HEK293 (cell line): Measurements from ENCODE around the gene SERPINB2.

Experiments used
- CTCF ChIA-PET: fragments of 350-600 bp; formaldehyde crosslinking; extraction: SDS; loops from one replicate; lab custom pipeline; 2021; ENCODE audit warnings: antibody characterized with exemption; lab: Yijun Ruan, JAX
- POLR2A ChIA-PET: fragments of 300-600 bp; formaldehyde crosslinking; extraction: SDS; loops from one replicate; lab custom pipeline; 2020; ENCODE audit warnings: antibody characterized with exemption, inconsistent platforms; lab: Yijun Ruan, JAX
- H3K27ac ChIP-seq: fragments of 200-500 bp; sonication (Bioruptor generic); 2 replicates; pipeline ENCODE4 v1.5.1; 2014; ENCODE audit warnings: low read depth, low read length, control low read depth, inconsistent platforms; ENCODE audit errors: extremely low read depth
- H3K36me3 ChIP-seq, 2 experiments: fragments of 200-500 bp in 1 of 2; sonication (Bioruptor generic) in 1 of 2; 1 replicate in 1 of 2; 2 replicates in 1 of 2; pipeline ENCODE4 v1.5.1; 2014 to 2017; ENCODE audit warnings: inconsistent platforms in 2 of 2, low read length in 2 of 2; ENCODE audit not compliant: control insufficient read depth in 2 of 2, insufficient read depth in 1 of 2
- H3K4me1 ChIP-seq: fragments of 200-500 bp; sonication (Bioruptor generic); 2 replicates; pipeline ENCODE4 v1.5.1; 2014; ENCODE audit warnings: mild to moderate bottlenecking, low read length, inconsistent platforms; ENCODE audit not compliant: control insufficient read depth, insufficient read depth
- H3K4me3 ChIP-seq: 2 replicates; pipeline ENCODE4 v1.5.1; 2011; ENCODE audit warnings: low read depth, mild to moderate bottlenecking, control low read depth, low read length, moderate library complexity
- H3K9me3 ChIP-seq: fragments of 200-500 bp; sonication (Bioruptor generic); 2 replicates; pipeline ENCODE4 v1.5.1; 2014; ENCODE audit warnings: low read depth, low read length, inconsistent platforms; ENCODE audit not compliant: control insufficient read depth, insufficient read depth
- KLF9 ChIP-seq: fragments of 450-650 bp; formaldehyde crosslinking; IDR thresholded peaks from 2 replicates; pipeline ENCODE4 v1.5.1; 2016; ENCODE audit warnings: missing biosample characterization, missing genetic modification characterization, low read depth
- PRDM1 ChIP-seq: fragments of 450-650 bp; formaldehyde crosslinking; IDR thresholded peaks from 2 replicates; pipeline ENCODE4; 2016; ENCODE audit warnings: missing biosample characterization, missing genetic modification characterization
- PRDM2 ChIP-seq: fragments of 450-650 bp; formaldehyde crosslinking; IDR thresholded peaks from 2 replicates; pipeline ENCODE4 v1.5.1; 2016; ENCODE audit warnings: missing biosample characterization, missing genetic modification characterization, borderline replicate concordance
- RBAK ChIP-seq: fragments of 450-650 bp; formaldehyde crosslinking; IDR thresholded peaks from 2 replicates; pipeline ENCODE4 v1.5.1; 2016; ENCODE audit warnings: missing biosample characterization, missing genetic modification characterization
- SALL2 ChIP-seq: fragments of 450-650 bp; formaldehyde crosslinking; IDR thresholded peaks from 2 replicates; pipeline ENCODE4 v1.5.0; 2017; ENCODE audit warnings: missing biosample characterization, mild to moderate bottlenecking, missing genetic modification characterization, borderline replicate concordance
- SP3 ChIP-seq: fragments of 450-650 bp; formaldehyde crosslinking; IDR thresholded peaks from 2 replicates; pipeline ENCODE4 v1.5.1; 2016; ENCODE audit warnings: missing biosample characterization, missing genetic modification characterization
- SP7 ChIP-seq: fragments of 450-650 bp; formaldehyde crosslinking; IDR thresholded peaks from 2 replicates; pipeline ENCODE4 v1.5.1; 2016; ENCODE audit warnings: missing biosample characterization, missing genetic modification characterization
- TRIM28 ChIP-seq: IDR thresholded peaks from 2 replicates; pipeline ENCODE4 v1.6.1; 2011; ENCODE audit warnings: low read length, control low read depth, borderline replicate concordance
- ZBTB20 ChIP-seq: fragments of 450-650 bp; formaldehyde crosslinking; IDR thresholded peaks from 2 replicates; pipeline ENCODE4 v1.5.1; 2016; ENCODE audit warnings: missing biosample characterization, missing genetic modification characterization
- ZBTB7A ChIP-seq: fragments of 450-650 bp; formaldehyde crosslinking; IDR thresholded peaks from 2 replicates; pipeline ENCODE4 v1.5.1; 2016; ENCODE audit warnings: low read depth, missing biosample characterization, missing genetic modification characterization
- ZFP3 ChIP-seq: fragments of 450-650 bp; formaldehyde crosslinking; IDR thresholded peaks from 2 replicates; pipeline ENCODE4 v1.5.1; 2016; ENCODE audit warnings: low read depth, missing biosample characterization, missing genetic modification characterization
- ZFP37 ChIP-seq: fragments of 450-650 bp; formaldehyde crosslinking; IDR thresholded peaks from 2 replicates; pipeline ENCODE4 v1.5.1; 2016; ENCODE audit warnings: missing biosample characterization, missing genetic modification characterization
- ZNF157 ChIP-seq: fragments of 450-650 bp; formaldehyde crosslinking; IDR thresholded peaks from 2 replicates; pipeline ENCODE4 v1.5.1; 2016; ENCODE audit warnings: missing biosample characterization, missing genetic modification characterization
- ZNF2 ChIP-seq: fragments of 450-650 bp; formaldehyde crosslinking; IDR thresholded peaks from 2 replicates; pipeline ENCODE4 v1.5.1; 2016; ENCODE audit warnings: missing biosample characterization, missing genetic modification characterization
- ZNF211 ChIP-seq: fragments of 450-650 bp; formaldehyde crosslinking; IDR thresholded peaks from 2 replicates; pipeline ENCODE4 v1.5.1; 2016; ENCODE audit warnings: low read depth, missing biosample characterization, missing genetic modification characterization
- ZNF274 ChIP-seq, 2 experiments: fragments of 200-500 bp in 1 of 2; fragments of 450-650 bp in 1 of 2; sonication (Bioruptor generic) in 1 of 2; formaldehyde crosslinking in 1 of 2; IDR thresholded peaks; 2 replicates each; pipeline versions ENCODE4 v1.5.1 to v1.6.1; 2014 to 2016; ENCODE audit warnings: borderline replicate concordance in 1 of 2, inconsistent platforms in 1 of 2, low read length in 1 of 2, missing biosample characterization in 1 of 2, missing genetic modification characterization in 1 of 2
- ZNF423 ChIP-seq: fragments of 450-650 bp; formaldehyde crosslinking; IDR thresholded peaks from 2 replicates; pipeline ENCODE4 v1.5.1; 2016; ENCODE audit warnings: missing biosample characterization, missing genetic modification characterization
- ZNF433 ChIP-seq: fragments of 450-650 bp; formaldehyde crosslinking; IDR thresholded peaks from 2 replicates; pipeline ENCODE4 v1.5.1; 2016; ENCODE audit warnings: missing biosample characterization, missing genetic modification characterization, low read depth
- ZNF48 ChIP-seq: fragments of 450-650 bp; formaldehyde crosslinking; IDR thresholded peaks from 2 replicates; pipeline ENCODE4 v1.5.1; 2016; ENCODE audit warnings: missing biosample characterization, missing genetic modification characterization
- ZNF501 ChIP-seq: fragments of 450-650 bp; formaldehyde crosslinking; IDR thresholded peaks from 2 replicates; pipeline ENCODE4 v1.5.1; 2016; ENCODE audit warnings: missing biosample characterization, missing genetic modification characterization
- ZNF560 ChIP-seq: fragments of 450-650 bp; formaldehyde crosslinking; IDR thresholded peaks from 2 replicates; pipeline ENCODE4 v1.5.1; 2017; ENCODE audit warnings: missing biosample characterization, missing genetic modification characterization, borderline replicate concordance
- ZNF626 ChIP-seq: fragments of 450-650 bp; sonication (Bioruptor Pico); formaldehyde crosslinking; IDR thresholded peaks from 2 replicates; pipeline ENCODE4 v1.5.1; 2018; ENCODE audit warnings: missing biosample characterization, missing genetic modification characterization, inconsistent platforms
- ZNF645 ChIP-seq: fragments of 450-650 bp; formaldehyde crosslinking; IDR thresholded peaks from 2 replicates; pipeline ENCODE4; 2016; ENCODE audit warnings: missing biosample characterization, missing genetic modification characterization
- ZNF677 ChIP-seq: fragments of 450-650 bp; IDR thresholded peaks from 2 replicates; pipeline ENCODE4 v1.5.0; 2018; ENCODE audit warnings: missing biosample characterization, mild to moderate bottlenecking, missing genetic modification characterization, moderate library complexity
- ZNF707 ChIP-seq: fragments of 450-650 bp; formaldehyde crosslinking; IDR thresholded peaks from 2 replicates; pipeline ENCODE4 v1.5.1; 2016; ENCODE audit warnings: missing biosample characterization, missing genetic modification characterization
- ZNF830 ChIP-seq: fragments of 450-650 bp; IDR thresholded peaks from 2 replicates; pipeline ENCODE4 v1.5.0; 2018; ENCODE audit warnings: missing biosample characterization, missing genetic modification characterization, low read depth, mild to moderate bottlenecking, moderate library complexity
- TF ChIP-seq, protein P1 (sequence below): sonication (generic); formaldehyde crosslinking; IDR thresholded peaks from 2 replicates; pipeline ENCODE4 v1.8.1; 2022; ENCODE audit warnings: mild to moderate bottlenecking, moderate library complexity, missing genetic modification reagents
- TF ChIP-seq, protein P2 (sequence below): fragments of 450-650 bp; formaldehyde crosslinking; IDR thresholded peaks from 2 replicates; pipeline ENCODE4 v1.5.1; 2016; ENCODE audit warnings: missing biosample characterization, missing genetic modification characterization

Gene SERPINB2

GRCh38 chr18:63868546-63868945 lies 19.0 kb upstream of the SERPINB2 start:
- TF ChIP-seq KLF9 (tag by site-specific recombination) (no peak), ZNF501 (tag by site-specific recombination) (no peak), ZNF157 (tag by site-specific recombination) (no peak), RBAK (no peak), SP7 (no peak), PRDM2 (tag by site-specific recombination) (no peak), ZNF423 (tag by site-specific recombination) (no peak), ZNF626 (no peak)
- Histone ChIP-seq H3K27ac (no peak overlapping the region), H3K4me3 (no peak overlapping the region), H3K9me3 (no peaks in the 10 kb centered on the region), H3K4me1 (no peaks in the 10 kb centered on the region), H3K36me3 (no peaks in the 10 kb centered on the region)
- CTCF ChIA-PET, result no interaction called here
- POLR2A ChIA-PET, result no interaction called here

- no peaks in the 10 kb centered on the region for H3K4me1 ChIP-seq
- H3K9me3 ChIP-seq, result no peaks in the 10 kb centered on the region
- no peaks in the 10 kb centered on the region for H3K36me3 ChIP-seq
- TF ChIP-seq SP3, result no peak
- TF ChIP-seq ZFP3 (tag by site-specific recombination), result no peak
- no peak for TF ChIP-seq ZNF560 (tag by site-specific recombination)
- no peak for TF ChIP-seq ZNF830 (tag by site-specific recombination)
- TF ChIP-seq ZNF48, result no peak
- TF ChIP-seq ZNF707 (tag by site-specific recombination), result no peak
- no peak for TF ChIP-seq ZNF645 (tag by site-specific recombination)
- TF ChIP-seq ZBTB20 (tag by site-specific recombination), result no peak
- TF ChIP-seq TRIM28, result no peak
- TF ChIP-seq PRDM1, result no peak
- TF ChIP-seq SALL2, result no peak
- no peak for TF ChIP-seq ZBTB7A
- no peak for TF ChIP-seq ZNF274 (IDR thresholded peaks at IDR 0.05; ENCODE audit: low read length)
- TF ChIP-seq ZNF274 (tag by site-specific recombination; IDR thresholded peaks at IDR 0.05; ENCODE audit: borderline replicate concordance), result no peak
- TF ChIP-seq ZNF677 (tag by site-specific recombination), result no peak
- no peak for TF ChIP-seq ZFP37 (tag by site-specific recombination)
- TF ChIP-seq, protein P1, sequence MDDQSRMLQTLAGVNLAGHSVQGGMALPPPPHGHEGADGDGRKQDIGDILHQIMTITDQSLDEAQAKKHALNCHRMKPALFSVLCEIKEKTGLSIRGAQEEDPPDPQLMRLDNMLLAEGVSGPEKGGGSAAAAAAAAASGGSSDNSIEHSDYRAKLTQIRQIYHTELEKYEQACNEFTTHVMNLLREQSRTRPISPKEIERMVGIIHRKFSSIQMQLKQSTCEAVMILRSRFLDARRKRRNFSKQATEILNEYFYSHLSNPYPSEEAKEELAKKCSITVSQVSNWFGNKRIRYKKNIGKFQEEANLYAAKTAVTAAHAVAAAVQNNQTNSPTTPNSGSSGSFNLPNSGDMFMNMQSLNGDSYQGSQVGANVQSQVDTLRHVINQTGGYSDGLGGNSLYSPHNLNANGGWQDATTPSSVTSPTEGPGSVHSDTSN (CRISPR knock-in tag), result no peak
- TF ChIP-seq ZNF433 (tag by site-specific recombination), result no peak
- TF ChIP-seq, protein P2, sequence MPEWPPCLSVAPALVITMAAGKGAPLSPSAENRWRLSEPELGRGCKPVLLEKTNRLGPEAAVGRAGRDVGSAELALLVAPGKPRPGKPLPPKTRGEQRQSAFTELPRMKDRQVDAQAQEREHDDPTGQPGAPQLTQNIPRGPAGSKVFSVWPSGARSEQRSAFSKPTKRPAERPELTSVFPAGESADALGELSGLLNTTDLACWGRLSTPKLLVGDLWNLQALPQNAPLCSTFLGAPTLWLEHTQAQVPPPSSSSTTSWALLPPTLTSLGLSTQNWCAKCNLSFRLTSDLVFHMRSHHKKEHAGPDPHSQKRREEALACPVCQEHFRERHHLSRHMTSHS (tag by site-specific recombination), result no peak
- TF ChIP-seq ZNF211 (tag by site-specific recombination), result no peak
- no peak for TF ChIP-seq ZNF2 (tag by site-specific recombination)
- TF ChIP-seq, all 188 proteins: peak for 0
- POLR2A ChIA-PET, result no interaction called here
- Histone ChIP-seq H3K27ac (no peak overlapping the region), H3K4me3 (no peak overlapping the region)
- CTCF ChIA-PET, result interaction anchor here (0.6 kb wide), 1 partner anchor 9 kb away, joined by 4 read pairs; no protein-coding TSS in a partner anchor
Observed at GRCh38 chr18:63869374-63869773, 18.1 kb upstream of the SERPINB2 start.
